ENCODE data around the gene HS1BP3. TPM values are rescaled to one million over a fixed set of nuclear protein-coding genes. Genes with fewer than 3 reads are reported as not detected.

HS1BP3 gene
- total RNA-seq = 25.9 and 30.3 TPM in 2 replicates

- peak; percentile 65 for TF ChIP-seq CTCF (IDR thresholded peaks at IDR 0.05; ENCODE audit: insufficient read depth, low read depth, low read length)
- peak; percentile 76 for DNase-seq (ENCODE audit: low read depth)
- peak within 1 kb of the TSS; percentile 94 for H3K4me3 ChIP-seq (ENCODE audit: low read depth, low read length)
Observed at GRCh38 chr2:20650877-20651730, at the start of gene HS1BP3. TSS of gene HS1BP3 (minus strand) at chr2:20651098. CDS start at chr2:20651063, 35 bp downstream.

- TF ChIP-seq CTCF (IDR thresholded peaks at IDR 0.05; ENCODE audit: insufficient read depth, low read depth, low read length) = no peak
- no peak overlapping the region for H3K4me3 ChIP-seq (ENCODE audit: low read depth, low read length)
- DNase-seq (ENCODE audit: low read depth) = no peak
Observed at GRCh38 chr2:20698916-20699613, 48.2 kb upstream of the HS1BP3 start.

- H3K4me3 ChIP-seq (ENCODE audit: low read depth, low read length) = no peak overlapping the region
- TF ChIP-seq CTCF (IDR thresholded peaks at IDR 0.05; ENCODE audit: insufficient read depth, low read depth, low read length) = no peak
- no peak for DNase-seq (ENCODE audit: low read depth)
Observed at GRCh38 chr2:20697322-20697934, 46.5 kb upstream of the HS1BP3 start.

- no peak overlapping the region for H3K4me3 ChIP-seq (ENCODE audit: low read depth, low read length)
- TF ChIP-seq CTCF (IDR thresholded peaks at IDR 0.05; ENCODE audit: insufficient read depth, low read depth, low read length) = no peak
- DNase-seq (ENCODE audit: low read depth) = no peak
Observed at GRCh38 chr2:20696366-20696765, 45.5 kb upstream of the HS1BP3 start.

GRCh38 chr2:20693317-20693716 is 42.4 kb upstream of the HS1BP3 start:
- TF ChIP-seq CTCF (IDR thresholded peaks at IDR 0.05; ENCODE audit: insufficient read depth, low read depth, low read length) = no peak
- H3K4me3 ChIP-seq (ENCODE audit: low read depth, low read length) = no peak overlapping the region
- DNase-seq (ENCODE audit: low read depth) = no peak

- DNase-seq (ENCODE audit: low read depth) = no peak
- no peak overlapping the region for H3K4me3 ChIP-seq (ENCODE audit: low read depth, low read length)
- no peak for TF ChIP-seq CTCF (IDR thresholded peaks at IDR 0.05; ENCODE audit: insufficient read depth, low read depth, low read length)
Observed at GRCh38 chr2:20692081-20692480, 41.2 kb upstream of the HS1BP3 start.
